NCI-H748 (cell line): ENCODE data around the gene MDFIC.

Experiments used
- DNase-seq: peaks from one replicate; lab custom pipeline; 2025; ENCODE audit not compliant: unreplicated experiment; lab: John Stamatoyannopoulos, UW

The MDFIC gene

DNA sequence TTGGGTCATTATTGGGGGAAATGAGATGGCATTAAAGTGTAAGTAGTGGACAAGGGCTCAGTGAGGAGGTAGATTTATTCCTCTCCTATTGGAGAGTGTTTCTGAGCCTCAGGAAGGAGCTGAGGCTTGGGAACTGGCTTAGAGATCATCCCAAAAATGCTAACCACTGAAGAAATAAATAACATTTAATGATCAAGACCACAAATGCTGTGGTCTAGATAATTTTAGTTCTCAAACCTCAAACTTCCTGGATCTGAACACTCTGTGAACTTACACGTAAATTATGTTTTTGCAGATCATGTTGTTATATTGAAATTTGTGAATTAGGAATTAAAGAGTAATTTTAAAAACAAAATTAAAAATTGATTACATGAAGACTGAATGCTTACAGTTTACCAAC lies 27.3 kb downstream of the MDFIC start:
- no peak for DNase-seq

GRCh38 chr7:114952296-114952695 lies 30.4 kb downstream of the MDFIC start:
- DNase-seq, result no peak

- no peak for DNase-seq
Observed at GRCh38 chr7:114953724-114954123, 31.8 kb downstream of the MDFIC start.

- no peak for DNase-seq
Observed at GRCh38 chr7:114956702-114957101, 34.8 kb downstream of the MDFIC start.

DNA sequence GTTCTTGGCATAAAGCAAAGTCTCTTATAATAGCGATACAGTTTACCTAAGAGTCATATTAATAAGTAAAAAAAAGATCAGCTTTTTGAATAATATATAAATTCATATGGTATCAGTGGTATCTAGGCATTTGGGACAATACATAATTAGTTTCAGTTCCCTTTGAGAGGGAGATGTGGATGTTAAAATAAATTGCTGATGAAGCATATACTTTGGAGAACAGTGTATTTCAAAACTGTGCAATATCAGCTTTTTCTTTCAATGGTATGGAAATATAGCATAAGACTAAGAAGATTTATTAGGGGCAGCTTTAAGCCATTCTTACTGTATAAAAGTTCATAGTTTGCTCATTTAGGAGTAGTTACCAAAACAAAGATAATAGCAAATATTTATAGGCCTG lies 35.5 kb downstream of the MDFIC start:
- no peak for DNase-seq

DNA sequence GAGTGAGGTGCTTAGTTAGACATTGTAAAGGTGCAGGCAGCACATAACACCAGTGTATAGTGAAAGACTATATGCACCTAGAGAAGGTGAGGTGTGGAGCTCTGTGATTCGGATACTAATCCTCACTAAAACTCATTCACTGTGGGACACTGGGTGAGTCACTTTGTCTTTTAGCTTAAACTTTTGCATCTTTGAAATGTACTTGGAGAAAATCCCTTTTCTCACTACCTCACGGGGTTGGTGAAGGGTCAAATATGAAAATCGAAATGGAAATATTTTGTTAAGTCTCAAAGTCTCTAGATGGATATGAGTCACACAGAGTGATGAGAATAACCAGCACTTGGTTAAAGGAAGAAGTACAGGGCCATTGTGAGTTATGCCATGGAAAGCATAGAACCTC lies 38.0 kb downstream of the MDFIC start:
- DNase-seq, result no peak

- no peak for DNase-seq
Observed at GRCh38 chr7:114962441-114962840, 40.5 kb downstream of the MDFIC start.

- DNase-seq, result no peak
Observed at GRCh38 chr7:114966156-114966555, 44.3 kb downstream of the MDFIC start.

GRCh38 chr7:114969096-114969495 lies 47.2 kb downstream of the MDFIC start:
- no peak for DNase-seq

DNA sequence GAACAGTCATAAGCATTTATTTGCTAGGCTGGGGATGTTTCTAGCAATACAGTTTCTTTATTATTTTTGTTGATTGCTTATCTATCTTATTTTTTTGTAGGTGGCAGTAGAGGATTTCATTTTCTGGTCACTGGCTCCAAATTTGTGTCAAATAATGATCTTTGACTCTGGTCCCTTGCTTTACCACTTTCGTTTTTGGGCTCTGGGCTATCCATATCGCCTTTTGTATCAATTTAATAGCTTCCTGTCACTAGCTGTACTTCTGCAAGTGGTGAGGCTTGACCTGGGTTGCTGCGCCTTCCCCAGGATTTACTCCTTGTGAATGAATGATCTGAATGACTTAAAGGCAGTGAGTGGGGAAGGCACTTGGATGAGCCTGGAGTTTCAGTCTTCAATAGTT lies 48.4 kb downstream of the MDFIC start:
- no peak for DNase-seq

DNA sequence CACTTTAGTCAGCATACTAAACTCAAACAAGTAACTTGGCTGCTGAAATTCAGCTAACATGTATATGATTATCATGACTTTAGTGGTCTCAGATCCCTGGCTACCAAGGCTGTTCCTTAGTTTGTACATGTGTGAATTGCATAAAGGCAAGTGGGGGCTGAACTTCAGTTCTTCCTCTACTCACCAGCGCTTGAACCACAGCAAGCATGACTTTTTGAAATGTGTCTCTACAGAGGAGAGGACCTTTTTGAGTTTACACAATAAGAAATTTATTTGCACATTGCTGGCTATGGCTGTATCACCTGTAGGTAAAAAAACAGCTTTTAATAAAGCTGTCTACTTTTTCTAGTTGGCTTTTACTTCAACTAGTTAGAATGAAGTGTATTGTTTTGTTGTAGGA lies 48.8 kb downstream of the MDFIC start:
- no peak for DNase-seq

- DNase-seq, result no peak
Observed at GRCh38 chr7:114972567-114972966, 50.7 kb downstream of the MDFIC start.

- DNase-seq, result no peak
Observed at GRCh38 chr7:114973147-114973546, 51.3 kb downstream of the MDFIC start.

DNA sequence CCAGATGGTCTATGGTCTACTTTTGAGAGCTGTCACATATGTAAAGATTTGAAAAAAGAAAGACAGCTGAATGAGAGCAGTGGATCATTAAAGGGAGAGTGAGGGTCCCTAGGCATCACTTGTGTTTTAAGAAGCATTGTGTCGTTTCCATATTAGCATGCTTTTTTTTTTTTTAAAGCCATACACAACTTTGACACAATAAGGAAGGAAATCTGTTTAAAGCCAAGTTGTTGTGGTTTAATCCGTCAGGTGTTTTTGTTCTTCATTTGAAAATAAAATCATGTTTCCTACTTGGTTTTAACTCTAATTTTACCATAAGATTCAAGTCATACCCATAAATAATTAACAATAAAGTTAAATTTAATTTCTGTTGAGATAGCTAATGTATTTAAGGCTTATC lies 53.5 kb downstream of the MDFIC start:
- DNase-seq, result no peak

GRCh38 chr7:114976666-114977065 lies 54.8 kb downstream of the MDFIC start:
- no peak for DNase-seq

- peak; percentile 15 for DNase-seq
Observed at GRCh38 chr7:114977277-114977676, 55.4 kb downstream of the MDFIC start.

GRCh38 chr7:114979388-114979787 lies 57.5 kb downstream of the MDFIC start:
- no peak for DNase-seq

- DNase-seq, result no peak
Observed at GRCh38 chr7:114979803-114980507, 58.1 kb downstream of the MDFIC start.

GRCh38 chr7:114981323-114981722 lies 59.4 kb downstream of the MDFIC start:
- DNase-seq, result no peak

DNA sequence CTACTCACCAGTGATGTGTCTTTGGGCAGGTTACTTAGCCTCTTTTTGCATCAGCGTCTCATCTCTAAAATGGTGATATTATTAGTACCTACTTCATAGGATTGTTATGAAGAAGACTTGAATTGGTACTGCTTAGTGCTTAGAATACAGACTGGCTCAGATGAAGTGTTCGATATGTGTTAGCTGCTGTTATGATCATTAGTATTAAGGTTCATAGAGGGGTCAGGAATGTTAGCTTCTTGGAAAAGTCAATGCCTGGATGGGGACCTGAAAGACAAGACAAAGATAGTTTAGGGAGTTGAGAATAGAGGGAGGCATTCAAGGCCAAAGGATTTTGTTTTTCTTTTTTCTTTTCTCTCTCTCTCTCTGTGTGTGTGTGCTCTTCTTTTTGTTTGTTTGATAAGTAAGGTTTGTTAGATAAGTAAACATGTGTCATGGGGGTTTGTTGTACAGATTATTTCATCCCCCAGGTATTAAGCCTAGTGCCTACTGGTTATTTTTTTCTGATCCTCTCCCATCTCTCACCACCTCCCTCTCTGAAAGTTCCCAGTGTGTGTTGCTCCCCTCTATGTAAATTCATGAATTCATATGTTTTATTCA lies 63.3 kb downstream of the MDFIC start:
- DNase-seq, result no peak

GRCh38 chr7:114986190-114987180 lies 64.6 kb downstream of the MDFIC start:
- no peak for DNase-seq

- DNase-seq, result no peak
Observed at GRCh38 chr7:114988026-114988425, 66.1 kb downstream of the MDFIC start.
